Fibroblast of pulmonary artery (primary cell): Measurements from ENCODE around the gene CNGB1.

Source experiments
- DNase-seq: peaks from one replicate; pipeline ENCODE4 v3.0.0-alpha.2; 2010; ENCODE audit warnings: low read depth
- H3K4me3 ChIP-seq: replicated peaks from 2 replicates; pipeline ENCODE4 v1.5.1; 2011; ENCODE audit warnings: low read depth, mild to moderate bottlenecking, control low read depth, low read length, moderate library complexity
- TF ChIP-seq, protein P1 (sequence below): IDR thresholded peaks from 2 replicates; pipeline ENCODE4 v1.5.1; 2011; ENCODE audit warnings: mild to moderate bottlenecking, control low read depth, low read length, inconsistent platforms; ENCODE audit errors: missing control alignments

The CNGB1 gene

GRCh38 chr16:57977418-57978069, 6.6 kb upstream of the CNGB1 start:
- TF ChIP-seq, protein P1, sequence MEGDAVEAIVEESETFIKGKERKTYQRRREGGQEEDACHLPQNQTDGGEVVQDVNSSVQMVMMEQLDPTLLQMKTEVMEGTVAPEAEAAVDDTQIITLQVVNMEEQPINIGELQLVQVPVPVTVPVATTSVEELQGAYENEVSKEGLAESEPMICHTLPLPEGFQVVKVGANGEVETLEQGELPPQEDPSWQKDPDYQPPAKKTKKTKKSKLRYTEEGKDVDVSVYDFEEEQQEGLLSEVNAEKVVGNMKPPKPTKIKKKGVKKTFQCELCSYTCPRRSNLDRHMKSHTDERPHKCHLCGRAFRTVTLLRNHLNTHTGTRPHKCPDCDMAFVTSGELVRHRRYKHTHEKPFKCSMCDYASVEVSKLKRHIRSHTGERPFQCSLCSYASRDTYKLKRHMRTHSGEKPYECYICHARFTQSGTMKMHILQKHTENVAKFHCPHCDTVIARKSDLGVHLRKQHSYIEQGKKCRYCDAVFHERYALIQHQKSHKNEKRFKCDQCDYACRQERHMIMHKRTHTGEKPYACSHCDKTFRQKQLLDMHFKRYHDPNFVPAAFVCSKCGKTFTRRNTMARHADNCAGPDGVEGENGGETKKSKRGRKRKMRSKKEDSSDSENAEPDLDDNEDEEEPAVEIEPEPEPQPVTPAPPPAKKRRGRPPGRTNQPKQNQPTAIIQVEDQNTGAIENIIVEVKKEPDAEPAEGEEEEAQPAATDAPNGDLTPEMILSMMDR = no peak
- H3K4me3 ChIP-seq = no peak overlapping the region
- DNase-seq = no peak

- TF ChIP-seq, protein P1 = no peak
- H3K4me3 ChIP-seq = no peak overlapping the region
- peak; percentile 44 for DNase-seq
Observed at GRCh38 chr16:57976331-57976796, 5.4 kb upstream of the CNGB1 start.

- TF ChIP-seq, protein P1 = no peak
- no peak for DNase-seq
- no peak overlapping the region for H3K4me3 ChIP-seq
Observed at GRCh38 chr16:57972306-57972705, 1.4 kb upstream of the CNGB1 start.

- TF ChIP-seq, protein P1 = no peak
- DNase-seq = no peak
- H3K4me3 ChIP-seq = no peak overlapping the region
Observed at GRCh38 chr16:57971848-57972247, 920 bp upstream of the CNGB1 start.

DNA sequence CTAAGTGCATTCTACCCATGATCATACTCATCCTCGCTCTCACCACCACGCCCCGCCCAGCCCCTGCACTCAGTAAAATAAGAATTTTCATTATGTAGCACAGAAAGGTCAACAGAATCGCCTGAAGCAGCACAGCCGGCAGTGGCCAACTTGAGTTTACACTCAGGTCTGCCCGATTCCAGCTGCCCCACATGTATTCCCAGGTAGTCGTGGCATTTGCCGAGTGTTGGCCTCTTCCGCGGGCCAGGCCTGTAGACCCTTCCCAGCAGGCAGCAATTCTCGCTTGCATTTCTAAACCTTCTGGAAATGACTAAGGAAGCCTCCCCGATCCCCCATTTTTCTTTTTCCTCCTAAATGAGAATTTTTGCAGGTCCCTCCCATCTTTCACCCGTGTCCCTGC, 609 bp downstream of the CNGB1 start:
- H3K4me3 ChIP-seq = no peak overlapping the region
- TF ChIP-seq, protein P1 = no peak
- DNase-seq = no peak

DNA sequence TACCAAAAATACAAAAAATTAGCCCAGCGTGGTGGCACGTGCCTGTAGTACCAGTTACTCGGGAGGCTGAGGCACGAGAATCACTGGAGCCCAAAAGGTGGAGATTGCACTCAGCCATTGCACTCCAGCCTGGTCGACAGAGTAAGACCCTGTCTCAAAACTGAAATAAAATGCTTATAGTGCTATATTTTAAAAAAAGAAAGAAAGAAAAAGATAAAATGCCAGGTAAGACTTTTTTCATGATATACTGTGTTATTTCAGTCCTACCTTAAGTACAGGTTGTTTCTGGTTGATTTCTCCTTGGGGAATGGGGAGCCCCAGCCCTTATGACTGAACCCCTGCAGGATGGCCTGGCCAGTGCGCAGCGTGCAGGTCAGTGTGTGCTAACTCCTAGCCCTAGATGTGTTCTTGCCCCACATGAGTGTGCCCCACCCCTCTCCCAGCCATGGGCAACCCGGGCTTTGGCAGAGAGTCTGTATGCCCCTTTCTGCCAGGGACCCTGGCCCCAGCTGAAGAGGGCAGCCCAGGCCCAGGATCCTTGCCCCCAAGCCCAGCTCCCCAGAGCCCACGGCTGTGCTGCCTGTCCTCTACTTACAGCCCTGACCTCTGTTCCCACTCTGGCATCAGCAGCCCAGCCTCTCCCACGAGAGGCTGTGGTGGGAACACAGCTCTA, 1.3 kb downstream of the CNGB1 start:
- no peak for DNase-seq
- TF ChIP-seq, protein P1 = no peak
- H3K4me3 ChIP-seq = no peak overlapping the region
